Measurements from ENCODE around the gene TMEM203.

Gene TMEM203

DNA sequence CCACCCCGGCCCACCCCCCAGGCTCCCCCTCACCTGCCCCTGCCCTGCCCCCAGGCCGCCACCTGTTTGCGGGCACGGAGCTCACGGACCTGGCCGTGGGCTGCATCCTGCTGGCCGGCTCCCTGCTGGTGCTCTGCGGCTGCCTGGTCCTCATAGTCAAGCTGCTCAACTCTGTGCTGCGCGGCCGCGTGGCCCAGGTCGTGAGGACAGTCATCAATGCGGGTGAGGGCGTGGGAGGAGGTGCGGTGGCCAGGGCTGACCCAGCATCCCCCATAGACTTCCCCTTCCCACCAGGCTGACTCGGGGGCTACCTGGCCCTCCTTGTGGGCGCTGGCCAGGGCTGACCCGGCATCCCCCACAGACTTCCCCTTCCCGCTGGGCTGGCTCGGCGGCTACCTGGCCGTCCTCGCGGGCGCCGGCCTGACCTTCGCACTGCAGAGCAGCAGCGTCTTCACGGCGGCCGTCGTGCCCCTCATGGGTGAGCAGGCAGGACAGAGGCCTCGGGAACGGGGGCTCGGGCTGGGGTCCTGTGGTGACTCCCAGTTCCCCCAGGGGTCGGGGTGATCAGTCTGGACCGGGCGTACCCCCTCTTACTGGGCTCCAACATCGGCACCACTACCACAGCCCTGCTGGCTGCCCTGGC is 28.7 kb upstream of the TMEM203 start:
- no peak overlapping the region for H3K9ac ChIP-seq (ENCODE audit: low read length)
- no peaks in the 10 kb centered on the region for H3K27me3 ChIP-seq (ENCODE audit: insufficient read depth, low read length)
- H2AK5ac ChIP-seq (ENCODE audit: low read length): no peak overlapping the region
- WGBS (ENCODE audit: extremely low coverage, insufficient coverage, insufficient read length): no CpG with 5 or more reads among the region's 40 CpGs
- H3K14ac ChIP-seq (ENCODE audit: low read length): no peak overlapping the region
- H4K8ac ChIP-seq (ENCODE audit: low read depth, low read length): no peak overlapping the region
- H3K4ac ChIP-seq (ENCODE audit: low read depth, low read length): no peak overlapping the region
- no peak overlapping the region for H2BK12ac ChIP-seq (ENCODE audit: low read length)
- H3K4me2 ChIP-seq (ENCODE audit: low read length): no peak overlapping the region
- H3K36me3 ChIP-seq (ENCODE audit: control insufficient read depth in 1 of 2, insufficient read depth in 2 of 2, low read length in 2 of 2): no peaks in the 10 kb centered on the region
- no peak overlapping the region for H4K12ac ChIP-seq (ENCODE audit: low read depth, low read length)
- H3K9me3 ChIP-seq (ENCODE audit: insufficient read depth, low read depth, low read length): no peaks in the 10 kb centered on the region
- no peak overlapping the region for H3K18ac ChIP-seq (ENCODE audit: low read length)
- no peak overlapping the region for H3K27ac ChIP-seq (ENCODE audit: low read depth, low read length)
- H2AFZ ChIP-seq (ENCODE audit: insufficient read depth, low read length, poor library complexity): no peak overlapping the region
- no peaks in the 10 kb centered on the region for H3K79me2 ChIP-seq (ENCODE audit: control insufficient read depth, insufficient read depth, low read length, poor library complexity)
- DNase-seq: peak in 1 of 2 donors; percentile 28
- no peak overlapping the region for H2BK120ac ChIP-seq (ENCODE audit: insufficient read depth, low read length, poor library complexity)
- H3K23ac ChIP-seq (ENCODE audit: low read length): no peak overlapping the region
- H3K4me3 ChIP-seq (ENCODE audit: low read depth, low read length): no peak overlapping the region
- no peaks in the 10 kb centered on the region for H3K79me1 ChIP-seq (ENCODE audit: low read length)
- peaks cover 5 to 8% of the 10 kb centered on the region in 2 experiments for H3K4me1 ChIP-seq (ENCODE audit: control insufficient read depth in 1 of 2, insufficient read depth in 2 of 2, low read length in 2 of 2)
- no peak overlapping the region for H4K91ac ChIP-seq (ENCODE audit: low read depth, low read length)
- H2BK5ac ChIP-seq (ENCODE audit: low read depth, low read length, poor library complexity): no peak overlapping the region

DNA sequence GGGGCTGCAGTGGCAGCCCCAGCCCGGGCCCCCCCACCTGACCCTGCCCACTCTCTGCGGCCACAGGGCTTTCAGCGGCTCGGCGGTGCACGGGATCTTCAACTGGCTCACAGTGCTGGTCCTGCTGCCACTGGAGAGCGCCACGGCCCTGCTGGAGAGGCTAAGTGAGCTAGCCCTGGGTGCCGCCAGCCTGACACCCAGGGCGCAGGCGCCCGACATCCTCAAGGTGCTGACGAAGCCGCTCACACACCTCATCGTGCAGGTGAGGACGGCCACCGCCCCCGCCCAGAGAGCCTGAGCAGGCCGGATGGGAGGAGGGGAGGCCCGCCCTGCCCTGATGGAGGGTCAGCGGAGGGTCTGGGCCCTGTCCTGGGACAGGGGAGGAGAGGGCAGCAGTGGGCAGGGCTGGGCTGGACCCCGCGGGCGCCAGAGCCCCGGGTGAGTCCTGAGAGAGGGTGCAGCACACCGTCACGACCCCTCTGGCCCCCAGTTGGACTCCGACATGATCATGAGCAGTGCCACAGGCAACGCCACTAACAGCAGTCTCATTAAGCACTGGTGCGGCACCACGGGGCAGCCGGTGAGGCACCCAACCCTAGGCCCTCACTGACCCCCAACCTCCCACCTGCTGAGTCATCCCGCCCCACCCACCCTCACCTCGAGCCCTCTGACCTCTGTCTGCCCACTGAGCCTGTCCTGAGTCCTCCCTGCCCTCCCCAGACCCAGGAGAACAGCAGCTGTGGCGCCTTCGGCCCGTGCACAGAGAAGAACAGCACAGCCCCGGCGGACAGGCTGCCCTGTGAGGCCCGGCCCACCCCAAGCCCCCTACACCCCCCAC is 27.9 kb upstream of the TMEM203 start:
- no peaks in the 10 kb centered on the region for H3K79me2 ChIP-seq (ENCODE audit: control insufficient read depth, insufficient read depth, low read length, poor library complexity)
- H3K27me3 ChIP-seq (ENCODE audit: insufficient read depth, low read length): no peaks in the 10 kb centered on the region
- no peak overlapping the region for H3K18ac ChIP-seq (ENCODE audit: low read length)
- H3K4me3 ChIP-seq (ENCODE audit: low read depth, low read length): no peak overlapping the region
- H3K23ac ChIP-seq (ENCODE audit: low read length): no peak overlapping the region
- H3K4ac ChIP-seq (ENCODE audit: low read depth, low read length): no peak overlapping the region
- H3K9ac ChIP-seq (ENCODE audit: low read length): no peak overlapping the region
- no peaks in the 10 kb centered on the region for H3K79me1 ChIP-seq (ENCODE audit: low read length)
- H4K8ac ChIP-seq (ENCODE audit: low read depth, low read length): no peak overlapping the region
- peaks cover 5 to 9% of the 10 kb centered on the region in 2 experiments for H3K4me1 ChIP-seq (ENCODE audit: control insufficient read depth in 1 of 2, insufficient read depth in 2 of 2, low read length in 2 of 2)
- H2BK5ac ChIP-seq (ENCODE audit: low read depth, low read length, poor library complexity): no peak overlapping the region
- WGBS (ENCODE audit: extremely low coverage, insufficient coverage, insufficient read length): no CpG with 5 or more reads among the region's 40 CpGs
- H3K27ac ChIP-seq (ENCODE audit: low read depth, low read length): no peak overlapping the region
- H3K9me3 ChIP-seq (ENCODE audit: insufficient read depth, low read depth, low read length): peaks cover 1% of the 10 kb centered on the region
- H2AFZ ChIP-seq (ENCODE audit: insufficient read depth, low read length, poor library complexity): no peak overlapping the region
- no peak overlapping the region for H3K14ac ChIP-seq (ENCODE audit: low read length)
- DNase-seq: no peak
- no peak overlapping the region for H4K12ac ChIP-seq (ENCODE audit: low read depth, low read length)
- no peak overlapping the region for H4K91ac ChIP-seq (ENCODE audit: low read depth, low read length)
- no peak overlapping the region for H2BK12ac ChIP-seq (ENCODE audit: low read length)
- no peak overlapping the region for H2BK120ac ChIP-seq (ENCODE audit: insufficient read depth, low read length, poor library complexity)
- no peaks in the 10 kb centered on the region for H3K36me3 ChIP-seq (ENCODE audit: control insufficient read depth in 1 of 2, insufficient read depth in 2 of 2, low read length in 2 of 2)
- no peak overlapping the region for H2AK5ac ChIP-seq (ENCODE audit: low read length)
- no peak overlapping the region for H3K4me2 ChIP-seq (ENCODE audit: low read length)

DNA sequence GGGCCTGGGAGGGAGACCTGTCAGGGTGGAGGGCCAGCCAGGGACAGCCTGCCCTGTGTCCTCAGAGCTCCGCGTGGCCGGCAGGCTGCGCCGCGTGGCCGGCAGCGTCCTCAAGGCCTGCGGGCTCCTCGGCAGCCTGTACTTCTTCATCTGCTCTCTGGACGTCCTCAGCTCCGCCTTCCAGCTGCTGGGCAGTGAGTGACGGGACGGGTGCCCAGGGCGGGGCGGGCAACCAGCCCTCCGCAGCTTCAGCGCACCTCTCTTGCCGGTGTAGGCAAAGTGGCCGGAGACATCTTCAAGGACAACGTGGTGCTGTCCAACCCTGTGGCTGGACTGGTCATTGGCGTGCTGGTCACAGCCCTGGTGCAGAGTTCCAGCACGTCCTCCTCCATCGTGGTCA is 27.1 kb upstream of the TMEM203 start:
- H2BK120ac ChIP-seq (ENCODE audit: insufficient read depth, low read length, poor library complexity): no peak overlapping the region
- no peaks in the 10 kb centered on the region for H3K36me3 ChIP-seq (ENCODE audit: control insufficient read depth in 1 of 2, insufficient read depth in 2 of 2, low read length in 2 of 2)
- no peak overlapping the region for H3K18ac ChIP-seq (ENCODE audit: low read length)
- H3K4ac ChIP-seq (ENCODE audit: low read depth, low read length): no peak overlapping the region
- no peak overlapping the region for H3K4me3 ChIP-seq (ENCODE audit: low read depth, low read length)
- no peak overlapping the region for H2BK12ac ChIP-seq (ENCODE audit: low read length)
- no peaks in the 10 kb centered on the region for H3K79me1 ChIP-seq (ENCODE audit: low read length)
- no peak overlapping the region for H4K8ac ChIP-seq (ENCODE audit: low read depth, low read length)
- no peak overlapping the region for H3K27ac ChIP-seq (ENCODE audit: low read depth, low read length)
- no peak overlapping the region for H2AFZ ChIP-seq (ENCODE audit: insufficient read depth, low read length, poor library complexity)
- no peak overlapping the region for H3K14ac ChIP-seq (ENCODE audit: low read length)
- H2BK5ac ChIP-seq (ENCODE audit: low read depth, low read length, poor library complexity): no peak overlapping the region
- no peaks in the 10 kb centered on the region for H3K27me3 ChIP-seq (ENCODE audit: insufficient read depth, low read length)
- WGBS (ENCODE audit: extremely low coverage, insufficient coverage, insufficient read length): no CpG with 5 or more reads among the region's 24 CpGs
- no peak overlapping the region for H3K4me2 ChIP-seq (ENCODE audit: low read length)
- no peak overlapping the region for H4K91ac ChIP-seq (ENCODE audit: low read depth, low read length)
- H3K4me1 ChIP-seq (ENCODE audit: control insufficient read depth in 1 of 2, insufficient read depth in 2 of 2, low read length in 2 of 2): peaks cover 5 to 9% of the 10 kb centered on the region in 2 experiments
- H3K9me3 ChIP-seq (ENCODE audit: insufficient read depth, low read depth, low read length): peaks cover 1% of the 10 kb centered on the region
- no peak for DNase-seq
- H3K23ac ChIP-seq (ENCODE audit: low read length): no peak overlapping the region
- no peaks in the 10 kb centered on the region for H3K79me2 ChIP-seq (ENCODE audit: control insufficient read depth, insufficient read depth, low read length, poor library complexity)
- H4K12ac ChIP-seq (ENCODE audit: low read depth, low read length): no peak overlapping the region
- no peak overlapping the region for H3K9ac ChIP-seq (ENCODE audit: low read length)
- H2AK5ac ChIP-seq (ENCODE audit: low read length): no peak overlapping the region

DNA sequence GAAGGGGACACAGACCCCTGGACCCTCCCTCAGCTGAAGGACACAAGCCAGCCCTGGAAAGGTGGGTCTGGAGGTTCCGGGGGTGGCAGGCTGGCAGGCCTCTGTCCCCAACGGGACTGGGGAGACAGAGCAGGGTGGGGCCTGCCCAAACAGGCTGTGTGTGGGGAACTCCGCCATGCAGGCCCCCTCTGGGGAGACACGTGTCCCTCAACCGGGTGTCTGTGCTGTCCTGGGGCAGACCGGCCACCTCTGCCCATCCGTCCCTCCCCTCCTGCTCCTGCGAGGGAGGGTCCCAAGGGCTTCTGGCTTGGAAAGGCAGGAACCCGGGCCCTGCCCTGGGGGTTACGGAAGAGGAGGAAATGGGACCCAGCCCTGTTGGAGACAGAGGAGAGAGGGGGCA is 26.7 kb upstream of the TMEM203 start:
- Histone ChIP-seq H3K27ac (ENCODE audit: low read depth, low read length) (no peak overlapping the region), H4K91ac (ENCODE audit: low read depth, low read length) (no peak overlapping the region), H3K9ac (ENCODE audit: low read length) (no peak overlapping the region), H2BK120ac (ENCODE audit: insufficient read depth, low read length, poor library complexity) (no peak overlapping the region), H3K36me3 (ENCODE audit: control insufficient read depth in 1 of 2, insufficient read depth in 2 of 2, low read length in 2 of 2) (no peaks in the 10 kb centered on the region), H3K79me1 (ENCODE audit: low read length) (no peaks in the 10 kb centered on the region), H3K4me1 (ENCODE audit: control insufficient read depth in 1 of 2, insufficient read depth in 2 of 2, low read length in 2 of 2) (peaks cover 8 to 13% of the 10 kb centered on the region in 2 experiments), H4K8ac (ENCODE audit: low read depth, low read length) (no peak overlapping the region), H3K9me3 (ENCODE audit: insufficient read depth, low read depth, low read length) (peaks cover 1% of the 10 kb centered on the region), H3K18ac (ENCODE audit: low read length) (no peak overlapping the region), H3K4me2 (ENCODE audit: low read length) (no peak overlapping the region), H3K79me2 (ENCODE audit: control insufficient read depth, insufficient read depth, low read length, poor library complexity) (no peaks in the 10 kb centered on the region), H3K4me3 (ENCODE audit: low read depth, low read length) (no peak overlapping the region), H4K12ac (ENCODE audit: low read depth, low read length) (no peak overlapping the region), H3K23ac (ENCODE audit: low read length) (no peak overlapping the region), H2BK12ac (ENCODE audit: low read length) (no peak overlapping the region), H3K4ac (ENCODE audit: low read depth, low read length) (no peak overlapping the region), H3K27me3 (ENCODE audit: insufficient read depth, low read length) (no peaks in the 10 kb centered on the region), H2AFZ (ENCODE audit: insufficient read depth, low read length, poor library complexity) (no peak overlapping the region), H2AK5ac (ENCODE audit: low read length) (no peak overlapping the region), H3K14ac (ENCODE audit: low read length) (no peak overlapping the region), H2BK5ac (ENCODE audit: low read depth, low read length, poor library complexity) (no peak overlapping the region)
- DNase-seq: no peak
- WGBS (ENCODE audit: extremely low coverage, insufficient coverage, insufficient read length): no CpG with 5 or more reads among the region's 10 CpGs

All from trophoblast cell (in vitro differentiated cells and primary cell).